ENCODE results near the gene MMP24OS.

- no peak for TF ChIP-seq CTCF (IDR thresholded peaks at IDR 0.05)
- TF ChIP-seq POLR2A (IDR thresholded peaks at IDR 0.05) = no peak
These were observed 1.5 kb downstream of the MMP24OS start for GRCh38 chr20:35276408-35276807.

All from lower leg skin (tissue), 3 donors.